SKM-1 treated with dmso at 0.1 percent for 144 hours (cell line): ENCODE results near the gene MGA.

Experiments used
- DNase-seq: peaks from one replicate; lab custom pipeline; 2025; ENCODE audit not compliant: unreplicated experiment; lab: John Stamatoyannopoulos, UW

MGA gene

DNA sequence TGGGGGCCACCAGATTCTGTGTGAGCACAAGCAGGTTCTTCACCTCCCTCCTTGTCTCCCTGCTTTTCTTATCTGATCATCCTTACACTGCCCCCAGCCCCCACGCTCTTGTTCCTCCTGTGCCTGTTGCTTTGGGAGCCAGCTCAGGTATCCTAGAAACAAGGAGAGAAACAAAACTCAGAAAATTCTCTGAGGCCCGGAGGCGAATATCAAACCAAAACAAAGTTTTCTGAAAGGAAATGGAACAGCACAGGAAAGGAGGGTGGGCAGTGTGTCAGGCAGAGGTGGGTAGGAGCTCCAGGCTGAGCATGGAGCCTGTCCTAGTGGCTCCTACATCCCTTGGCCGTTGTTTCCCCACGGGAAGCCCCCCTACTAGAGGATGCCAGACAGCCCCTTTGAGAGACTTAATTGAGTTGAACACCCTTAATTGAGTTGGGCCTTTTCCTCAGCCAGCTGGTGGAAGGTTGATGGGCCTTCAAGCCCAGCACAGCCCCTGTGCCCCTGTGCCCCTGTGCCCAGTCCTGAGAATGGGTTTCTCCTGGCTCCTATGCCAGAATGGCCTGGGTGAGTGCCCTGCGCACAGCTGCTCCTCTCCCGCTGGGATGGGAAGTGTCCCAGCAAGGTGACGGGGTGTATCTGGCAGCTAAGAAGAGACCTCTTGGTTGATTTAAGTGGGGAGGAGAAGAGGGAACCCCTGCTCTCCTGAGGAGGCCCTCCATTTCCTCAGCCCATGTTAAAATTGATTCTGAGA is 144.9 kb downstream of the MGA start:
- no peak for DNase-seq

DNA sequence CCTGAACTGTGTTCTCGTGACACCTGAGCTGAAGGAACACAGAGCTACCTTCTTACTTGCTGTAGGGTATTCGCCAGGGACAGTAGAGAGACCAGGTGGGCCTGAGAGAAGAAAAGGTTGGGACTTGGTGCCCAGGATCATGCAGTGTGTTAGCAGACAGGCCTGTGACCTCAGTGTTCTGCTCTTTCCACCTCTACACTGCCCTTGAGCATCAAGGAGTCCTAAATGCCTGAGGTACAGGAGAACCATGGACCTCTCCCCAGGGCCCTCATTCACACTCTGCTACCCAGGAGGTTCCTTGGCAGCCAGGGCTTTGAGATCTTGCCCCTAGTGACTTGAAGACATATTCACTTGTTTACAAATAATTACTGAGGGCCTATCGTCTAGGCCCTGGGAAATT is 145.5 kb downstream of the MGA start:
- DNase-seq: no peak

DNA sequence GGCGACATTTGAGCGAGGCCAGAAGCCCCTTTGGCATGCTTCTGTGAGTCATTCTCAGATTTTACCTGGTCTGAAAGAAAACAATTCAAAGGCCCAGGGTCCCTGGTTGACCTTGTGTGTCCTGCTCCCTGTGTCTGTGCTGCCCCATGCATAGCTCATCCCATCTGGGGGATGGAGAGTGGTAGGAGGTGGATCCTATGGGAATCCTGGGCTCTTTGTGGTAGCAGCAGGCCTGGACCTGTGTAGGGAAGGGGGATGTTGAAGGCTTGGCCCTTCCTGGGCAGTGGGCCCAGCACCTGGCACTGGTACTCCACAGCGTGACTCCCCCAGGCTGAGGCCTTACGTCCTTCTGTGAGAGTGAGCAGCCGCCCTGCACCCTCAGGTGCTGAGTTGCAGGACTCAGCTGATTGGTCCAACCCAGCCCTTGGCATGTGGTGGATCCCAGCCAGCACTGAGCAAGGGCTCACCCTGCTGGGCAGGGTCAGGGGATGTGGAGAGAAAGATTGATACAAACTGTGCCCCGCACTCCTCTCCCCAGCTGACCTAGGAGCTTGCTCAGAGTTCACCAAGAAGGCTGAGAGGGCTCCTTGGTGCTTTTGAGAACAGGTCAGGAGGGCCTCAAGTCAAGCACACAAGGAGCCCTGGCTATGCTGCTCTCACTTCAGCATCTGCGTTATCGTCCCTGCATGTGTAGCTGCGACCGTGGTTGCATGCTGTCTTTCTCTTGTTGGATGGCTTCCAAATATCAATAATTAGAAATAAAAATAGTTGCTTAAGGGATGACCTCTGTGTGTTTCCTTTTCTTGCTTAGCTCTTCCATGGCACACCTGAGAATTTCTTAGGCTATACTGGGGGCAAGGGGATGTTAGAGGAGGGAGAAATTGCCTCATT is 146.3 kb downstream of the MGA start:
- DNase-seq: no peak

DNA sequence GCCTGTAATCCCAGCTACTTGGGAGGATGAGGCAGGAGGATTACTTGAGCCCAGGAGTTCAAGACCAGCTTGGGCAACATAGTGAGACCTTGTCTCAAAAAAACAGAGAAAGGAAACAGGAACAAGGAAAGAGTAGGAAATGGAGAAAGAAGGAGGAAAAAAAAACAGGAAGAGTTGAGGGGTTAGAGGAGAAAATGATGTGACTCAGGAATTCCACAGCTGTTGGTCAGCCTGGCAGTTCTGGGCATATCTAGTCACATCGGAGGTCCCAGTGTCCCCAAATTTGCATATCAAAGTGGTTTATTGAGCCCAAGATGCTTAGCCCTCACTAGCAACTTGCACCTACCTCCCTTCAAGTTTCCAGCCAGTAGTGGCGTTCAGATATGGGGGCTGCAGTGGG is 148.9 kb downstream of the MGA start:
- DNase-seq: no peak

DNA sequence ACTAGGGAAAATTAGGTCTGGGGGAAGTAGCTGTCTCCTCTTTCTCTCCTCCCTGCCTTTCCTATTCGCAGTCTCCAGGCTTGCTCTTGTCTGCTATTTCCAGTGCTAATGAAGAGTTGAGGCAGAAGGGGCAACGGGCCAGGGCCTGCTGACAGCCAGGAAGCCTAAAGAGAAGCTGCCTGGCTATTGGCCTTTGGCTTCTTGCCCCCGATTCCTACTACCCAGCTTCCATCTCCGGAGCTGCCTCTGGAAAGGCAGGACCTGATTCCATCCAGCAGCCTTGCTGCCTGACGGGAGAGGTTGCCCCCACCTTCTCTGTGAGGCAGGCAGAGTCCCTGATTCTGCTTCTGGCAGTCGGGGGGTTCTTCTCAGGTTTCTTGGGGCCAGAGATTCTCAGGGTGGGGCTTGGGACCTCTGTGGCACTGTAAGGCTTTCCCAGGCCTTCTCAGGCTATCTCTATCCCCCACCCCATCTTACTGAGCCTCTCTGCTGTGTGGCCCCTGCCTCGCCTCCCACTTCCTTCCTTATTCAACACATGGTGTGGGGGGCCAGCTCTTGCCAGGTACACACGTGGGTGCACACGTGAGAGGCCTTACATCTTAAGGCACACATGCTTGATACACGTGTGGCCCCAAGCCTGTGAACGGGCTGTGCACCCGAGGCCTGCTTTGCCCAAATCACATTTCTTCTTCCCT is 149.5 kb downstream of the MGA start:
- DNase-seq: no peak

DNA sequence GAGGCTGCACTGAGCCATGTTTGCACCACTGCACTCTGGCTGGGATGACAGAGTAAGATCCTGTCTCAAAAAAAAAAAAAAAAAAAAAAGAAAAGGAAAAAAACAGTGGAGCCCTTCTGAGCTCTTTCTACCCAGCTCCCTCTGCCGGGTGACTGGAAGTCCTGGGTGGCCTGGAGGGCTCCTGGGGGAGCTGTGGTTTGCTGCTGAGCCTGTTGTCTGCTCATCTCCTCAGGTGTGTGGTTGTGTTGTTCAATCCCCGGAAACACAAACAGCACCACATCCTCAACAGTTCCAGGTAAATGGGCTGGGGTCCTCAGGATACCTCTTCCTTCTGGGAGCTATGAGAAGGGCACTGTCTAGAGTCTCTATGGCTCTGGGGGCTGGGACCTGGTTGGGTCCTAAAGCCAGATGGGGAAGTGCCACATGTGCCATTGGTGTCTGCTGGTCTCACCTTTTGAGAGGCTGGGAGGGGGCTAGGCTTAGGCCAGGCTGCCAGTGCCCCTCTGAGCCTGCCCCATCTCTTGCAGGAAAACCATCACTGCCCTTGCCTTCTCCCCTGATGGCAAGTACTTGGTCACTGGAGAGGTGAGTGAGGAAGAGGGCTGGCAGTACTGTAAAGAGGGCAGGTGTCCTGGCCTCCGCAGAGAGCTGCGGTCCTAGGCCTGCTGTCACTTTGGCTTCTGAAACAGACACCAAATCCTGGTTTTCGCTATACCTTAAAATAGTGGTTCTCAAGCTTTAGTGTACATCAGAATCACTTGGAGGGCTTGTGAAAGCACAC is 150.6 kb downstream of the MGA start:
- no peak for DNase-seq

DNA sequence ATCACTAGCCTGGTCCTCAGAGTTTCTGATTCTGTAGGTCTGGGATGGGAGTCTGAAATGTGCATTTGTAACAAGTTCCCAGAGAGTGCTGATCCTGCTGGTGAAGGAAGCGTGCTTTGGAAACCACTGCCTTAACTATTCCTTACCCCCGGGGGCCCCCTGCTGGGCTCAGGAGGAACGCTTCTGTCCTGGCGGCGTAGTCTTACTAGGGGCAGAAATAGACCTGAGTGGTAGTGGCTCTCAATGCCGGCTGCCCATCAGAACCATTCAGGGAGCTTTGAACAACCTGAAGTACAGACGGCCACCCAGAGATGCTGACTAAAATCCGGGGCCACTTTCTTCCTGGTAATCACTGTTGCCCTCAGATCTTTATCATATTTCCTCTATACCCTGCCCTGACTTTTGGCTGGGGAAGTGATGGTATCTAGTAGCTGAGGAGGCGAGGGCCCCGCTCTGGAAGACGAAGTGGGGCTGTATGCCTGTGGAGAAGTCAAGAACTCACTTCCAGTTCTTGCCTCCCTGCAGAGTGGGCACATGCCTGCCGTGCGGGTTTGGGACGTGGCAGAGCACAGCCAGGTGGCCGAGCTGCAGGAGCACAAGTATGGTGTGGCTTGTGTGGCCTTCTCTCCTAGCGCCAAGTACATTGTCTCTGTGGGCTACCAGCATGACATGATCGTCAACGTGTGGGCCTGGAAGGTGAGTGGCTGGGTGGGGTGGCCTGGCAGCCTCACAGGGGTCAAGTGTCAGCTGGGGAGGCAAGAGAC is 151.4 kb downstream of the MGA start:
- peak; percentile 62 for DNase-seq

DNA sequence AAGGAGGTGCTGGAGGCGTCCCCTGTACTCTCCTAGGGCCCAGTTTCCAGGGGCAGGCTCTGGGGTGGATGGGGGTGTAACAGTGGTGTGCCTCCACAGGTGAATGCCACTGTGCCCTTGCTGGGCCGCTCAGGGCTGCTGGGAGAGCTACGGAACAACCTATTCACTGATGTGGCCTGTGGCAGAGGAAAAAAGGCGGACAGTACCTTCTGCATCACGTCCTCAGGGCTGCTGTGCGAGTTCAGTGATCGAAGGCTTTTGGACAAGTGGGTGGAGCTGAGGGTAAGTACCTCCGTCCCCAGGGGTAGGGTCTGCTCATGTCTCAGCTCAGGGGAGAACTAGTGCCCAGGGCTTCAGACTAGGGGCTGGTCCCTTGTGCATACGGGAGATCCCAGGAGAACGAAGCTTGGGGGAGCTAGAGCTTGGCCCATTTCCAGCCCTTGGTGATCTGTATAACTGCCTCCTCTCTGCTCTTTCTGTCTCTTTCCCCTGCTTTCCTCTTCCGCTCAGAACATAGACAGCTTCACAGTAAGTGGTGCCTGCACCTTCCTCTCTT is 152.7 kb downstream of the MGA start:
- DNase-seq: no peak

DNA sequence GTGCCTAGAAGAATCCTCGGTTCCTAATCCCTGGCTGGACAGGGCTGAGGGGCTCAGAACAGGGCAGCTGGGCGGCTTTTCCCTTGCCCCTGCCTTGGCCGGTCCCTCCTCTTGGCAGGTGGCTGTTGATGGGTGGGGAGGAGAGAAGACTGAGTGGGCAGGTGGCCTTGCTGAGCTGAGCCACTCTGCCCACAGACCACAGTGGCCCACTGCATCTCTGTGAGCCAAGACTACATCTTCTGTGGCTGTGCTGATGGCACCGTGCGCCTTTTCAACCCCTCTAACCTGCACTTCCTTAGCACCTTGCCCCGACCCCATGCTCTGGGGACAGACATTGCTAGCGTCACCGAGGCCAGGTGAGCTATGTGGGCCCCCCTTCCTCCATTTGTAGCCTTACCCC is 153.2 kb downstream of the MGA start:
- no peak for DNase-seq

DNA sequence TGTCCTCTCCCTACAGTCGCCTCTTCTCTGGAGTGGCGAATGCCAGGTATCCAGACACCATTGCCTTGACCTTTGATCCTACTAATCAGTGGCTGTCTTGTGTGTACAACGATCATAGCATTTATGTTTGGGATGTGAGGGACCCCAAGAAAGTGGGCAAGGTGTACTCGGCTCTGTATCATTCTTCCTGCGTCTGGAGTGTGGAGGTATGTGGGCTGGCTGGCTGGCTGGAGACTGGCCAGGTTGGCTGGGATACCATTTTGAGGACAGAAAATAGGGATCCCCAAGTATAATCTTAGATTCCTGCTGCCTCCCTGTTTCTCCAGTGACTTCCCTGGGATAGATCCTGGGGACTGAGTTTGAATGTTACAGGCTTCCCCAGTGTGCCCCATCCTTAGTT is 154.3 kb downstream of the MGA start:
- no peak for DNase-seq

DNA sequence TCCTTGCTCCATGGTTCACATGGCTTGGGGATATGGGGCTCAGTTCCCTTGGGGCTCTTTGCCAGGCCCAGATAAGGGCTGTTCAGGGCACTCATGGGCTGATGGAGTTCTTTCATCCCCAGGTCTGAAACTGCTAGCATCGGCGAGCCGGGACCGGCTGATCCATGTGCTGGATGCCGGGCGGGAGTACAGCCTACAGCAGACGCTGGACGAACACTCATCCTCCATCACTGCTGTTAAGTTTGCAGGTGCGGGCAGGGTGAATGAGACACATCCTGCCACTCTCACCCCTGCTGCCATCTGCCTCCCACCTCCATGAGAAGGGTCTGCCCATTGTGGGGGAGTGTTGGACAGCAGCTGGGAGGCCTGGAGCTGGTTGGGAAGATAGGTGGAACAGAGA is 156.6 kb downstream of the MGA start:
- no peak for DNase-seq

DNA sequence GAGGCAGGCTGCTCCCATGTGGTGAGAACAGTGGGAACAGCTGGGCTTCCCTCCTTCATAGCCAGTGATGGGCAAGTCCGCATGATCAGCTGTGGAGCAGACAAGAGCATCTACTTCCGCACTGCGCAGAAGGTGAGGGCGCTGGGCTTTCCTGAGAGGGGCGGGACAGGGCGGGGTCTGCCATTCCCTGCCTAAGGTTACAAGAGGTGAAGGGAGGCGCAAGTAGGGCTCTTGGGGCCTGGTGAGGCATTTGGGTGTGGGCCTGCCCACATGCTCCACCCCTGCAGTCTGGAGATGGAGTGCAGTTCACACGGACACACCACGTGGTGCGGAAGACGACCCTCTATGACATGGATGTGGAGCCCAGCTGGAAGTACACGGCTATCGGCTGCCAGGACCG is 157.1 kb downstream of the MGA start:
- no peak for DNase-seq

DNA sequence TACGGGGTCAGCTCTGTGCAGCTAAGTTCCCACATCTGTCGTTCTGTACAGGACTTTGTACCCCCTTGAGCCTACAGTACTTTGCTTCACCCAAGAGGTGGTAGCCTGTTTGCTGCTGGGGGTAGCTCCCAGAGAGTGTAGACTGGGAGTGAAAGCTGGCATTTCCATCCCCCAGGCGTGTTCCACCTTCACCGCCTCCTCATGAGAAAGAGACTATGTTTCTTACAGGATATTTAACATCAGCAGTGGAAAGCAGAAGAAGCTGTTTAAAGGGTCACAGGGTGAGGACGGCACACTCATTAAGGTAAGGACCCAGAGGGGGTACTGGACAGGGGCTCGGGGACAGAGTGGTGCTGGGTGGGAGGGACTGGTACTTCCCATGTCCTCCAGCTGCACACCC is 157.6 kb downstream of the MGA start:
- no peak for DNase-seq

DNA sequence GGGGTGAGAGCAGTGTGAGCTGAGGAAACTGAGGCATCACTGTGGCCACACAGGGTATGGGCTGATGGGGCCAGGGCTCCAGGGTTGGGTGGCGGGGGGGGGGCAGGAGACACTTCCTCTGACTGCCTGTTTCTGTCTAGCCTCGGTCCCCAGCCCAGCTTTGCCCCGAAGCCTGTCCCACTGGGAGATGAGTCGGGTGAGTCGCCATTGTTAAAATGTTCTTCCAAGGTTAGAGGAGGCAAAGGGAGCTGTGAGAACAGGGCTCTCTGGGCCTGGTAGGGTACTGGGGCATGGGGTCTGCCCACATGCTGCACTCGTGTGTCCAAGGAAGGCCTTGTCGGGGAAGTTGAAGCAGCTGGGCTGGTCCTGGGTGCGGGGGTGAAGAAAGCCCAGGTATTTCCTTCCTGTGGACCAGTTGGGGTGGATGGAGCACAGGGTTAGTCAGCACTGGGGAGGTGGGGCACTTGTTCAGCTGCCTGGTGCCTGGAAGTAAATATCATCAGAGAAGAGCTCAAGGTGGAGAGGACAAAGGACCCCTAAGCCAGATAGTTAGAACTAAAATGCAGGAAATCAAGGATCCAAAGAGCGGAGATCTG is 159.3 kb downstream of the MGA start:
- DNase-seq: no peak

DNA sequence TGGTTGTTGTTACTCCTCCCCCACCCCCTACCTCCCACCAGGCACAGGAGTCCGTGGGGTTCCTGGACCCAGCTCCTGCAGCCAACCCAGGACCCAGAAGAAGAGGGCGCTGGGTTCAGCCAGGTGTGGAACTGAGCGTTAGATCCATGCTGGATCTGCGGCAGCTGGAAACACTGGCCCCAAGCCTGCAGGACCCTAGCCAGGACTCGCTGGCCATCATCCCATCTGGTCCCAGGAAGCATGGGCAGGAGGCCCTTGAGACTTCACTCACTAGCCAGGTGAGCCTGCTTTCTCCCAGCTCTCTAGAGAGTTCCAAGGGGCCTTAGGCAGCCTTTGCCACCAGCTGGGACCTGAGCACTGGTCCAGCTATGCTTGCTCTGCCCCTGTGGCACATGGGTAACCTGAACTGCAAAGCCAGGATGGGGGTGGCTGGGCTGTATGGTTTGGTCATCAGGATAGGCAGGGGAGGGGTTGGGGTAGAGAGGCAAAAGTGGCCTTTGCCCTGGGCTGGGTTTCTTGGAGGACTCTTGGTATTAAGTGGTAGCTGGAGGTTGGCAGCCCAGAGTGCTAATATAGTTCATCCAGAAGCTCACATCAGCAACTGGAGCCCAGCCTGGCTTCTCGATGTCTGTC is 160.7 kb downstream of the MGA start:
- no peak for DNase-seq

DNA sequence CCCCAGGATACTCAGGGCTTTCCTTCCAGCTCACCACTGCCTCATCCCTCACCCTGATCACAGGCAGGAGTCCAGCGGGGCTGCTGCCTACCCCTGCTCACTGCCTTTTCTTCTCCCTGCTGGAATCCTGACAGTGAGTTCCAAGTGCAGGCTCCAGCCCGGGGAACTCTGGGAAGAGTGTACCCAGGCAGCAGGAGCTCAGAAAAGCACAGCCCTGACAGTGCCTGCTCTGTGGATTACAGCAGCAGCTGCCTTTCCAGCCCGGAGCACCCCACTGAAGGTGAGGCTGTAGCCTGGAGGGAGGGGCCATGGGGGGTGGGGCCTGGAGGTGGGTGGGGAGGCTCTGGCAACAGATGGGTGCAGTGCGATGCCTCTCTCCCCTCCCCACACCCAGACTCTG is 161.6 kb downstream of the MGA start:
- no peak for DNase-seq

DNA sequence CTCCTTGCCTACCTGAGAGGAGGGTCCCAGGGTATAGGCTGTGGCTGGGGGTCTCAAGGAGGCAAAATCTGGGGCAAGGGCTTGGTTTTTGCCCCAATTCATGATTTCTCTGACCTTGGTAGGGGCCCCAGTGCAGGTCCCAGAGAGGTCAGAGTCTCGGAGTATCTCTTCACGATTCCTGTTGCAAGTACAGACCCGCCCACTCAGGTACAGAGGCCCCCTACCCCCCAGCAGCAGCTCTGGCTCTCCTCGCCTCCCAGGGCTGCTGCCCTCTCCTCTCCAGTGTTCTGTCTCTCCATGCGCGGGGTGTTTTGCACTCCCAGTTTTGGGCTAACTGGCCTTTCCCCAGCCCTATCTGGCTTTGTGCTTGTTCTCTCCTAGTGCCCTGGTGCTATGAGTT is 162.3 kb downstream of the MGA start:
- no peak for DNase-seq
